GM21528 (cell line): Measurements from ENCODE around the gene DCAF12.

Source experiments
- ATAC-seq: cut with Tn5 transposase; IDR thresholded peaks from one replicate; pipeline ENCODE4 v1.9.1; 2021; ENCODE audit warnings: mild to moderate bottlenecking, moderate library complexity; ENCODE audit not compliant: unreplicated experiment, low FRiP score

DCAF12 gene

GRCh38 chr9:34127035-34127948, 794 bp upstream of the DCAF12 start:
- ATAC-seq = no peak

DNA sequence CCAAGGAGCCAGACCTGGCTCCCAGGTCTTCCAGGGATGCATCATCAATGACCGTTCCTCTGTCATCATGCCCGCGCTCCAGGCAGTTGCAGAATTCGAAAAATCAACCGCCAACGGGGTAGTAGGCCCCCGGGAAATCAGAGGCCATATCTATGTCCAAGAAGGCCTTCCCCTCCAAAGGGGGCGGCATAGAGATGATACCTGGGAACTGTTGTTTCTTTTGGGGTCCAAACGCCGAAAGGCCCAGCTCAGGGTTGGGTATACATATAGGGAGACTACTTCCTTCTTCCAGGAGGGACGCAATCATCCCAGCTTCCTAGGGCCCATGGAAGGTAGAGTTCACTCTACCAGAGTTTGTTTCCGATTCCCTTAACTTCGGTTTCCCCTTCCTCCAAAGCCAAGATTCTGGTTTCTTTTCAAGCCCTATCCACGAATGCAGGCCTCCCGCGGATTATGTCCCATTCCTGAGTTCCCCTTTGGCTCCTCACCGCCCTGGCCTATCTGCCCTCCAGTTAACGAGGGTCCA, 754 bp downstream of the DCAF12 start:
- no peak for ATAC-seq

- ATAC-seq = no peak
Observed at GRCh38 chr9:34124926-34125325, 1.6 kb downstream of the DCAF12 start.

DNA sequence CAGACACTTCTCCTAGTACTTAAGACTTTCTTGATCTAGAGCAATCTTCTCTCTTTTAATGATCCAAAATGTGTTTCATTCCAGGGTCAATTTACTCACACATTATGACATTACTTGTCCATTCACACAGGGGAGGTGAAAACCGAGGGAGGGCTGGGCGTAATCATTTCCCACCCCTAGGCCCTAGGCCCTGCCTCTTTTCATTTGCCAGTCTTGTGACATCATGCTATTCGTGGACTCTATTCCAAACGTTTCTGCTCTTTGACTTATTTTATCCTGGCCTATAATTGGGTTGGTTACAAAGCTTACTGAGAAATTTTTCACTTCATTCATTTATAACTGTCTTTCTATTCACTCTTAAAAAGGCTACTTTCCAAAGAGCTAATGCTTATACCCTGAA, 2.4 kb downstream of the DCAF12 start:
- ATAC-seq = no peak

- no peak for ATAC-seq
Observed at GRCh38 chr9:34123682-34124081, 2.8 kb downstream of the DCAF12 start.

DNA sequence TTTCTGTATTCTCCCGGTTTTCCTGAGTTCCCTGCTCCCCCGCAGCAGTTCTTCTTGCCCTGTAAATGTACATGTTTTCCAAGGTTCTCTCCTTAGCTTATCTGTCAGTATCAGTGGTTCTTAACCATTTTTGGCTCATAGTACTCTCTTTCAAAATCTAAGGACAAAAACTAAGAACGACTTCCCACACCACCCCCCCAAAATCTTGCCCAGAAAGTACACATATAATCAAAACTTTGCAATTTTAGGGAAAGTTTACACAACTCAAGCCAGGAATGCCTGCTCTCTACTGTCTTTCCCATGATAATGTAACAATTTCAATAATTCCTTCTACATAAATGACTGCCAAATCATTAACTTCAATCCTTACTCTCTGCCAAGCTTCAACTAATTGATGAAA, 4.5 kb downstream of the DCAF12 start:
- no peak for ATAC-seq

- no peak for ATAC-seq
Observed at GRCh38 chr9:34119713-34120112, 6.8 kb downstream of the DCAF12 start.

GRCh38 chr9:34114436-34114835, 12.1 kb downstream of the DCAF12 start:
- no peak for ATAC-seq

- ATAC-seq = no peak
Observed at GRCh38 chr9:34106110-34106509, 20.4 kb downstream of the DCAF12 start.

DNA sequence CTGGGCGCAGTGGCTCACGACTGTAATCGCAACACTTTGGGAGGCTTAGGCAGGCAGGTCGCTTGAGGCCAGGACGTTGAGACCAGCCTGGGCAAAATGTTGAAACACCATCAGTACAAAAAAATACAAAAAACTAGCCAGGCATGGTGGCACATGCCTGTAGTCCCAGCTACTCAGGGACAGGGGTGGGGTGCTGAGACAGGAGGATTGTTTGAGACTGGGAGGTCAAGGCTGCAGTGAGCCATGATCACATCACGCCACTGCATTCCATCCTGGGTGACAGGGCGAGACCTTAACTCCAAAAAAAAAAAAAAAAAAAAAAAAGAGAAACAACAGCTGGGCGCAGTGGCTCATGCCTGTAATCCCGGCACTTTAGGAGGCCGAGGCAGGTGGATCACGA, 23.7 kb downstream of the DCAF12 start:
- no peak for ATAC-seq

GRCh38 chr9:34098307-34098706, 28.2 kb downstream of the DCAF12 start:
- no peak for ATAC-seq

DNA sequence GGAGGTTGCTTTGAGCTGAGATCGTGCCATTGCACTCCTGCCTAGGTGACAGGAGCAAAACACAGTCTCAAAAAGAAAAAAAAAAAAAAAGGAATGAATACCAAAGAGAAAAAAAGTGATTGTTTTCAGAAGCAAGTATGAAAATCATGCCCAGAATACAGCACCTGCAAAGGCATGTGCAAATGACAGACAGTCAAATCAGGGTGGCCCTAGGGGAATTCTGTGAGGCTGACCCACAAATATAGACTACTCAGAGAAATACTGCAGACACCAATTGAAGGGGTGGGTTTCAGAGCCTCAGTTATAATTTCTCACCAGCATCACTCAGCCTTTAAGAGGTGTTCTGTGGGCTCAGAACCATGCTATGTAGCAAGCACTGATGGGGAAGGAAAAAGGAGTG, 28.6 kb downstream of the DCAF12 start:
- no peak for ATAC-seq

- ATAC-seq = no peak
Observed at GRCh38 chr9:34096751-34097150, 29.7 kb downstream of the DCAF12 start.

- ATAC-seq = no peak
Observed at GRCh38 chr9:34093578-34093977, 32.9 kb downstream of the DCAF12 start.

GRCh38 chr9:34089311-34089710, 37.2 kb downstream of the DCAF12 start:
- ATAC-seq = no peak

DNA sequence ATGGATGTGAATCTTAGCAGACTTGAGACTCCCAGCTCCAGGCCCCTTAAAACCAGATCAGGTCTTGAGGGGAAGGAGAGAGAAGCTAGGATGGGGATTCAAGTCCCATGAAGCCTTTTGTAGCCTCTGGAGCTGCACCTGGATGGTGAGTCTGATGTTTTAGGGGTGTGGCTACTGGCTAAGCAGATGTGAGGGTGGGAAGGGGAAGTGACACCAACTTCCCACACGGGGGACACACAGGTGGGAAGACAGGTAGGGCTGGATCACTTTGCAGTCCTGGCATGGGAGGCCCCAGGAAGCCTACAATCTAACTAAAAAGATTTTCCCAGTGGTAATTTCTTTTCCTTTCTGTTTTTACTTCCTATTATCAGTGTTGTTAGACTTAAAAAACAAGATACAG, 39.1 kb downstream of the DCAF12 start:
- no peak for ATAC-seq

GRCh38 chr9:34086864-34087263, 39.6 kb downstream of the DCAF12 start:
- no peak for ATAC-seq

DNA sequence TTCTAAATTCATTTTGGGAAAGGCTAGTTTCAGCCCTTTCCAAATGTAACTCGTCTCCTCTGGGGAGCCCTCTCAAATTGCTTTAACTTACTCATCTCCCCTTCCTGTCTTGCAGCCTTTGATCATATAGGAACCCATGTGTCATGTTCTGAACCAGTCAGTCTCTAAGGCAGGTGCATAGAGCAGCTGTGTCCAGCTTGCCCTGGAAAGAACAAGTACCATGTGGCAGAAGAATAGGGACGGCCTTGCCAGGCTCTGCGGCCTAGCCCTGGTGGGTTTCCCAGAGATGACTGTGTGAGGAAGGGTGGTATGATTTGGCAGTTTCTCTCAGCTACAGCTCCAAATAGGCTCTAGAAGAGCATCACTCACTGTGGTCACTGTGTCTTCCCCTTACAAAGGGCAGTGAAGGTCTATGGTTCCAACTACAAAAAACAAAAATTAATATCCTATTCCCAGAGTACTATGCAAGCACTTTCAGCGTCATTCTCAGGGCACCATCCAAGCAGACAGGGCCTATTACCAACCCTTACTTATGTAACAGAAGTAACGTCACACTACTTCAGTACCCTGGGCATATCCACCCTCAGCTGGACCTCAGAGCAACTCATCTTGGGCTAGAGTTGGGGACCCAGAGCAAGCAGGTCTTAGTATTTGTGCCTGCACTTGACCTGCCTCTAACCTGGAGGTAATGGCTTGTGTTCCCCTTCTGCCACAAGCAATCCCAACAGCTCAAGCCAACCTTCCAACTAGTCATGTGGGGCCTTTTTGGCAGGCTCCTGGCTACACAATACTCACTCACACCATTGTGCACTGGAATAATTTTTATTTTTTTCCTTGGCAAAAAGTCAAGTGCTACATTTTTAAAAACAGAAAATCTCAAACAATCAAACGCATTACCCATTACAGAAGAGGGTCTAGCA, 40.7 kb downstream of the DCAF12 start:
- no peak for ATAC-seq

GRCh38 chr9:34084562-34084961, 41.9 kb downstream of the DCAF12 start:
- no peak for ATAC-seq

GRCh38 chr9:34079181-34079580, 47.3 kb downstream of the DCAF12 start:
- no peak for ATAC-seq
